Measurements from ENCODE around the gene UPK2. TPM values are rescaled to one million over a fixed set of nuclear protein-coding genes. Genes with fewer than 3 reads are reported as not detected.

The UPK2 gene
- not detected for total RNA-seq
- long read RNA-seq: 0 reads

- DNase-seq (peak; percentile 91), ATAC-seq (peak; percentile 97 to 99)
- intact Hi-C loops (cut with DNase I): loop anchor here (2.0 to 10.0 kb wide), 3 partner anchors 49 to 265 kb away; no protein-coding TSS in a partner anchor
Measured at GRCh38 chr11:118956094-118956846, at the start of gene UPK2. UPK2 (plus strand) TSS chr11:118956298; CDS start chr11:118956351, 53 bp downstream.

- DNase-seq: peak; percentile 83
- intact Hi-C loops (cut with DNase I): loop anchor here (1.0 to 2.0 kb wide), 3 partner anchors 21 to 49 kb away; partner anchors contain the start of gene UPK2 (in 1 of the 2)
- peak; percentile 21 to 40 for ATAC-seq
Measured at GRCh38 chr11:118907051-118908042, 48.8 kb upstream of the UPK2 start.

- ATAC-seq (no peak), DNase-seq (no peak)
- intact Hi-C loops (cut with DNase I): loop anchor here in 1 of 2 donors (2.0 kb wide), 1 partner anchor 21 kb away; no protein-coding TSS in a partner anchor
Measured at GRCh38 chr11:118908264-118908663, 47.8 kb upstream of the UPK2 start.

GRCh38 chr11:118908901-118909618 is 47.0 kb upstream of the UPK2 start:
- intact Hi-C loops (cut with DNase I): loop anchor here in 1 of 2 donors (2.0 kb wide), 1 partner anchor 20 kb away; no protein-coding TSS in a partner anchor
- ATAC-seq: peak; percentile 28 to 64
- peak; percentile 81 for DNase-seq

DNA sequence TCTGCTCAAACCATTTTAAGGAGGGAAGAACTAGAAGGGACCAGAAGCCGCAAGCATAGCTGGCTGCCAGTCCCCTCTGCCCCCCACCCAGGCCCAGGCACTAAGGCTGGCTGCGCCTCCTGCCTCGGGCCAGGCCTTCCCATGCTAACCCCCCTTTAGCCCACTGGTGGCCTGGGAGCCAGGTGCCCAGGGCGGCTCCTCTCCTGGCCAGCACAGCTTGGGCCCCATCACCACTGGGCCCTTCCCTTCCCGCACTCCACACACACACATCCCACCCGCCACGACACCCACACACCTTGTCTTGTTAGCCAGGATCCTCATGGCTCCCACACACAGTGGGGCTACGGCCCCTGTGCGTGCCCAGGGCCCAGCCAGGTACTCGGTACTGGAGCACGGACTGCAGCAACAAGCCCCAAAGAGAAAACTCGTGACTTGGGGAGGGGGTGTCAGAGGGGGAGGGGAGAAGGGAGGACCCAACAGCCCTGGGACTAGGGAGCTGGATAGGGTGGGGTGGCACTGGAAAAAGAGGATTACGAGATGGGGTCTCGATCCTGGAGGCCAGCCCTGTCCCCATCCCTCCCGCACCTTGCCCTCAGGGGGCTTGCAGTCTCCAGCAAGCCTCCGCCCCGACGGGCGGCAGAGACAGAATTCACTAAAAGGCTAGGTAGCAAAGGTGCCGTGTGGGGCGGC is 46.3 kb upstream of the UPK2 start:
- DNase-seq: no peak
- intact Hi-C loops (cut with DNase I): loop anchor here in 1 of 2 donors (2.0 kb wide), 1 partner anchor 19 kb away; no protein-coding TSS in a partner anchor
- ATAC-seq: peak in 1 of 2 donors; percentile 2

DNA sequence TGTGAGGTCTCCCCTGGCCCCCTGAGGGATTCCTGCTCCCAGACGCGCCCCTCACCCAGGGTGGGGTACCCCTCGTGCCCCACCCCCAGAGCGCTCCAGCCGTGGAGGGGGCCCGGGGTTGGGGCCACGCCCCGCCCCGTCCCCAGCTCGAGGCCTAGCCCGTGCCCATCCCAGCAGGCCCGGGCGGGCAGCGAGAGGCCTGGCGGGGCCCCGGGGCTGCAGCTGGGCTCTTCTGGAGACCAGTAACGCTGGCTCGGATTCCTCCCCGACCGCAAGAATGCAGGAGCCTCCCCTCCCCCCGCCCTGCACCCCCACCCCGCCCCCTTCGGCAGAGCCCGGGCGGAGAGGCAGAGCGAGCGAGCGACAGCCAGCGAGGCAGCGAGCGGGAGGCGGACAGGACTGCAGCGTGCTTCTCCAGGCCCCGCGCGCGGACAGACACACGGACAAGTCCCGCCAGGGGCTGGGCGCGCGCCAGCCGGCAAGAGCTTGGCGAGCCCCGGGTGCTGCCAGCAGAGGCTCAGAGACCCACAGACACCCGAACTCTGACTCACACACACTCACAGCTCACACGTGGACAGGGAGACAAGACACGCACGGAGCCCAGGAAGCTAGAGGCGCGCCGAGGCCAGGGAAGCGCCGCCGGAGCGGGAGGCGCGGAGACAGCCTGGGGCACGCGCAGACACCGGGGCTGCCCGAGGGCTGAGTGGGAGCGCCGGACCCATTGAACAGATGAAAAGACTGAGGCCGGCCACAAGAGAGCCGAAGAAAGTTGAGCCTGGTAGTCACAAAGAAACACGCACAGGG is 45.6 kb upstream of the UPK2 start:
- ATAC-seq (peak; percentile 52 to 54), DNase-seq (peak; percentile 84)
- intact Hi-C loops (cut with DNase I): no loop called here

GRCh38 chr11:118911113-118911879 is 44.8 kb upstream of the UPK2 start:
- DNase-seq: no peak
- intact Hi-C loops (cut with DNase I): no loop called here
- peak in 1 of 2 donors; percentile 6 for ATAC-seq

GRCh38 chr11:118911880-118912741 is 44.0 kb upstream of the UPK2 start:
- ATAC-seq: peak; percentile 31 to 73
- intact Hi-C loops (cut with DNase I): no loop called here
- DNase-seq: peak; percentile 89

- DNase-seq (no peak), ATAC-seq (no peak)
- intact Hi-C loops (cut with DNase I): no loop called here
Measured at GRCh38 chr11:118912742-118913410, 43.2 kb upstream of the UPK2 start.

DNA sequence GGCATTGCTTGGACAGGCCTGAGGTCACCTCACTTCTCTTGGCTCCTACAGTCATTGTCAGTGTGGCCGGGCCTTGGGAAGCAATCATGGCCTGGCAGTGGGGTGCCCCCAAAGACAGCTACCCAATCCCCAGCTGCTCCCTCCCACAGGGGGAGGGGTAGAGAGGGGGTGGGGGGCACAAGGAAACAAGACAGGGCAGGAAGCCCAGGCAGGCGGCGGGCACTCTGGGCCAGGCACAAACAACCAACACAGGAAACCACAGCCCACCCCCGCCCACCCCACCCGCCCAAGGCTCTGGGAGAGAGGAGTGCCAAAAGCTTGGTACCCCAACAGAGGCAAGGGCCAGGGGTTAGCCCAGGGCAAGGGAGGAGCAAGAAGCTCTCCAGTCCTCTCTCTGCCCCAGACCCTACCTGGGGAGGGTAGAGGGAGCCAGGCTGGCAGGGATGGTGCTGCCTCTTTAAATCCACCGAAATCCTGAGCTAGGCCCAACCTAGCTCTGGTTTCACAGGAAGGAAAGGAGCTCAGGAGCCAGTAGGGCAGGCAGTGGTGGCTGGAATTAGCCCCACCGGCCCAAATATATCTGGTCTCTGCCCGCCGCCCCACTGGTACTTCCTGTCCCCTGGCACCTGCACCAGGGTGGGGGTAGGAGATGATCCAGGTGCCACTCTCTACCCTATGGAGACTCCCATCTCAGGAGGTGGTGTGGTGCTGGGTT is 42.5 kb upstream of the UPK2 start:
- intact Hi-C loops (cut with DNase I): no loop called here
- DNase-seq (no peak), ATAC-seq (no peak)

- ATAC-seq (no peak), DNase-seq (no peak)
- intact Hi-C loops (cut with DNase I): no loop called here
Measured at GRCh38 chr11:118914178-118914918, 41.8 kb upstream of the UPK2 start.

GRCh38 chr11:118914987-118915386 is 41.1 kb upstream of the UPK2 start:
- DNase-seq: no peak
- intact Hi-C loops (cut with DNase I): no loop called here
- ATAC-seq: no peak

- ATAC-seq (no peak), DNase-seq (no peak)
- intact Hi-C loops (cut with DNase I): no loop called here
Measured at GRCh38 chr11:118915396-118915795, 40.7 kb upstream of the UPK2 start.
